Right renal cortex interstitium (tissue), 3 donors: Measurements from ENCODE around the gene CMTM2. TPM values are rescaled to one million over a fixed set of nuclear protein-coding genes. Genes with fewer than 3 reads are reported as not detected.
"Not testable (repeated sequence)": the region's sequence is repeated elsewhere in the genome, so short reads cannot be mapped to it uniquely, and the experiment has no call there.

ENCODE experiments used
- DNase-seq, 3 donors: peaks; one replicate each; pipeline ENCODE4 v3.0.0-alpha.2; 2013; ENCODE audit warnings: low read depth in 3 of 3, low spot score in 2 of 3
- polyA plus RNA-seq, 3 donors: library from polyadenylated mRNA; unstranded; fragments of 120-200 nt; gene quantifications; one replicate each; pipeline ENCODE4 v1.2.1, GENCODE V29; 2013; ENCODE audit not compliant: insufficient read length in 3 of 3

CMTM2 gene
- polyA plus RNA-seq, 3 donors, result 0.28 to 0.96 (median 0.41) TPM

GRCh38 chr16:66580605-66581209, 1.4 kb downstream of the CMTM2 start:
- peak in 1 of 3 donors; percentile 26 for DNase-seq

- no peak for DNase-seq
Measured at GRCh38 chr16:66581246-66581952, 2.1 kb downstream of the CMTM2 start.

- DNase-seq, result no peak
Measured at GRCh38 chr16:66585481-66586239, 6.4 kb downstream of the CMTM2 start.

- DNase-seq, result no peak
Measured at GRCh38 chr16:66587881-66588600, 8.8 kb downstream of the CMTM2 start.

GRCh38 chr16:66588981-66589713, 9.9 kb downstream of the CMTM2 start:
- DNase-seq, result no peak

GRCh38 chr16:66590322-66590721, 11.1 kb downstream of the CMTM2 start:
- DNase-seq, result no peak

GRCh38 chr16:66591018-66591417, 11.8 kb downstream of the CMTM2 start:
- DNase-seq, result no peak

- DNase-seq, result no peak
Measured at GRCh38 chr16:66592241-66592640, 13.0 kb downstream of the CMTM2 start.

GRCh38 chr16:66592814-66593213, 13.6 kb downstream of the CMTM2 start:
- no peak for DNase-seq

GRCh38 chr16:66594739-66595138, 15.5 kb downstream of the CMTM2 start:
- no peak for DNase-seq

- DNase-seq, result not testable (repeated sequence)
Measured at GRCh38 chr16:66596559-66596958, 17.3 kb downstream of the CMTM2 start.

- no peak for DNase-seq
Measured at GRCh38 chr16:66596986-66597848, 18.0 kb downstream of the CMTM2 start.

GRCh38 chr16:66598111-66598510, 18.8 kb downstream of the CMTM2 start:
- DNase-seq, result no peak

GRCh38 chr16:66599726-66600125, 20.5 kb downstream of the CMTM2 start:
- DNase-seq, result no peak

GRCh38 chr16:66600477-66600876, 21.2 kb downstream of the CMTM2 start:
- no peak for DNase-seq

GRCh38 chr16:66601471-66601870, 22.2 kb downstream of the CMTM2 start:
- no peak for DNase-seq

GRCh38 chr16:66603537-66604375, 24.5 kb downstream of the CMTM2 start:
- DNase-seq, result peak; percentile 36 to 68 (median 55)

GRCh38 chr16:66604376-66605176, 25.3 kb downstream of the CMTM2 start, which contains the start of gene CMTM3:
Gene CMTM3, plus strand, starts transcription at chr16:66604704. Its CDS starts 102 bp downstream, at chr16:66604806.
- DNase-seq, result peak in 2 of 3 donors; percentile 55 to 63
